ENCODE data around the gene PTPRM. TPM values are rescaled to one million over a fixed set of nuclear protein-coding genes. Genes with fewer than 3 reads are reported as not detected.

Gene PTPRM
- total and polyA plus RNA-seq, 2 donors (not counting 3 experiments of a cell fraction or from before 2014, with no cell fraction given), result 37.4 to 43.7 TPM

- Histone ChIP-seq H3K9ac (replicated peaks; ENCODE audit: extremely low read depth, insufficient read depth, low read length) (no peak overlapping the region), H3K9me3 (replicated peaks; ENCODE audit: control insufficient read depth, insufficient read depth, low read length) (no peaks in the 10 kb centered on the region), H4K20me1 (replicated peaks; ENCODE audit: control insufficient read depth, extremely low read depth, insufficient read depth, low read length) (no peaks in the 10 kb centered on the region), H3K4me1 (ENCODE audit: control insufficient read depth, extremely low read depth, insufficient read depth, low read length) (no peaks in the 10 kb centered on the region), H3K36me3 (ENCODE audit: control insufficient read depth in 2 of 2, extremely low read depth in 1 of 2, insufficient read depth in 2 of 2, low read length in 2 of 2) (no peaks in the 10 kb centered on the region), H3K9me1 (replicated peaks; ENCODE audit: control insufficient read depth, extremely low read depth, insufficient read depth, low read length) (no peaks in the 10 kb centered on the region), H3K27ac (ENCODE audit: insufficient read depth, low read depth, low read length) (no peak overlapping the region), H3K79me2 (ENCODE audit: control insufficient read depth, insufficient read depth, low read length) (no peaks in the 10 kb centered on the region), H3K4me3 (replicated peaks in 1 of 3; ENCODE audit: insufficient read depth in 1 of 3, low read depth in 1 of 3, low read length in 3 of 3) (no peak overlapping the region), H2AFZ (ENCODE audit: low read depth, low read length) (no peak overlapping the region), H3K27me3 (ENCODE audit: control insufficient read depth in 2 of 2, insufficient read depth in 2 of 2, low read length in 2 of 2) (no peaks in the 10 kb centered on the region), H3K4me2 (ENCODE audit: insufficient read depth, low read length) (no peak overlapping the region)
- BruUV-seq (replicated peaks), result no TSS peak
- TF ChIP-seq MYC (IDR thresholded peaks at IDR 0.05; ENCODE audit: low read depth, low read length), result no peak
- TF ChIP-seq GATA2 (IDR thresholded peaks at IDR 0.05; ENCODE audit: insufficient read depth, insufficient read length, low read depth, low read length), result no peak
- TF ChIP-seq JUN (IDR thresholded peaks at IDR 0.05; ENCODE audit: borderline replicate concordance, insufficient read depth, insufficient read length, low read depth), result no peak
- no peak for TF ChIP-seq MAX (IDR thresholded peaks at IDR 0.05; ENCODE audit: insufficient read depth, insufficient read length)
- TF ChIP-seq FOS (IDR thresholded peaks at IDR 0.05; ENCODE audit: borderline replicate concordance, insufficient read depth, low read length), result no peak
- no peak for TF ChIP-seq POLR2A (IDR thresholded peaks at IDR 0.05; ENCODE audit: low read depth, low read length)
- TF ChIP-seq EZH2 (IDR thresholded peaks at IDR 0.05; ENCODE audit: borderline replicate concordance, low read depth, low read length, severe bottlenecking), result no peak
- TF ChIP-seq CTCF (IDR thresholded peaks at IDR 0.05; ENCODE audit: extremely low read depth in 1 of 2, insufficient read depth in 1 of 2, low read depth in 1 of 2, low read length in 2 of 2), result no peak
- TF ChIP-seq POLR2AphosphoS5 (IDR thresholded peaks at IDR 0.05; ENCODE audit: insufficient read depth, low read depth, low read length), result no peak
- ChIA-PET POLR2A (no interaction called here), CTCF (interaction anchor here (1.4 kb wide), 1 partner anchor 13 kb away, joined by 3 read pairs; no protein-coding TSS in a partner anchor)
- intact Hi-C loops (cut with micrococcal nuclease) (no loop called here), dilution Hi-C loops (cut with MboI; ENCODE audit: extremely low pct_ligation_motif_present, low sequenced_read_pairs) (no loop called here)
- DNase-seq (ENCODE audit: low read depth, low spot score), result peak; percentile 7
- FAIRE-seq, result no peak
Observed at GRCh38 chr18:8177330-8178016, 610.4 kb downstream of the PTPRM start.

Data from endothelial cell of umbilical vein (primary cell).